Mucosa of descending colon (tissue), 3 donors: ENCODE data around the gene PDGFD. TPM values are rescaled to one million over a fixed set of nuclear protein-coding genes. Genes with fewer than 3 reads are reported as not detected.

ENCODE experiments used
- ATAC-seq: fragments of 200-7000 bp; cut with Tn5 transposase; one replicate; pipeline ENCODE4 v1.9.1; 2020; ENCODE audit warnings: mild to moderate bottlenecking, moderate library complexity
- DNase-seq, 3 donors: peaks; one replicate each; pipeline ENCODE4 v3.0.0-alpha.2; 2020
- H3K36me3 ChIP-seq: fragments of 200-600 bp; one replicate; pipeline ENCODE4 v1.8.0; 2021; ENCODE audit warnings: low read depth, mild to moderate bottlenecking
- H3K4me1 ChIP-seq: fragments of 200-600 bp; one replicate; pipeline ENCODE4 v1.8.0; 2021; ENCODE audit warnings: low read depth, mild to moderate bottlenecking
- H3K4me3 ChIP-seq: fragments of 200-600 bp; one replicate; pipeline ENCODE4 v1.8.0; 2021; ENCODE audit warnings: mild to moderate bottlenecking
- H3K9me3 ChIP-seq: fragments of 200-600 bp; one replicate; pipeline ENCODE4 v1.8.0; 2021; ENCODE audit warnings: mild to moderate bottlenecking
- CTCF ChIP-seq: fragments of 200-600 bp; IDR thresholded peaks from one replicate; pipeline ENCODE4 v1.8.0; 2022; ENCODE audit warnings: antibody characterized with exemption, mild to moderate bottlenecking
- intact Hi-C, 2 donors: fragments of 100-400 bp; cut with DNase I in 1 of 2; cut with micrococcal nuclease in 1 of 2; formaldehyde crosslinking; loops; one replicate each; pipeline versions ENCODE4 v1.11.0 to v1.11.1; 2022; cut with DNase I, micrococcal nuclease
- total RNA-seq, 3 donors: library from RNA; stranded (reverse); fragmentation: NEBNext Ultra II Directional in 2 of 3; extraction: Animal tissue kit (Norgen Biotek cat#: 25700) in 2 of 3; gene quantifications; one replicate each; pipeline versions ENCODE4 v1.2.1 to v1.2.4, GENCODE V29; 2021 to 2023
- donor health status: DM: no; HTN: no; CAD: no; lungs with moderate emphysema.
- donor health status: DM: no; HTN: no; CAD: no.
- donor health status: DM: no; HTN: yes; CAD: no.

The PDGFD gene
- total RNA-seq, 3 donors from 2014 or later: 3.4 to 6.9 (median 5.7) TPM

- DNase-seq: no peak
- no peak overlapping the region for H3K4me3 ChIP-seq
Measured at GRCh38 chr11:104096900-104097299, 67.0 kb downstream of the PDGFD start.

GRCh38 chr11:104095791-104096190 lies 68.2 kb downstream of the PDGFD start:
- no peaks in the 10 kb centered on the region for H3K36me3 ChIP-seq
- H3K4me3 ChIP-seq: no peak overlapping the region
- DNase-seq (no peak), ATAC-seq (no peak)
- no peak for TF ChIP-seq CTCF
- no peaks in the 10 kb centered on the region for H3K4me1 ChIP-seq
- no peaks in the 10 kb centered on the region for H3K9me3 ChIP-seq
- intact Hi-C loops: no loop called here

More at GRCh38 chr11:104096900-104097299, 67.0 kb downstream of the PDGFD start:
- H3K36me3 ChIP-seq: no peaks in the 10 kb centered on the region
- no peak for TF ChIP-seq CTCF
- intact Hi-C loops: no loop called here
- no peaks in the 10 kb centered on the region for H3K4me1 ChIP-seq
- H3K9me3 ChIP-seq: peaks cover 2% of the 10 kb centered on the region
- no peak for ATAC-seq

- DNase-seq: no peak
- TF ChIP-seq CTCF: no peak
- H3K9me3 ChIP-seq: no peaks in the 10 kb centered on the region
- H3K4me3 ChIP-seq: no peak overlapping the region
- no peaks in the 10 kb centered on the region for H3K4me1 ChIP-seq
- intact Hi-C loops: no loop called here
- no peaks in the 10 kb centered on the region for H3K36me3 ChIP-seq
- no peak for ATAC-seq
Measured at GRCh38 chr11:104094576-104094975, 69.4 kb downstream of the PDGFD start.

- H3K4me1 ChIP-seq: no peaks in the 10 kb centered on the region
- no peaks in the 10 kb centered on the region for H3K36me3 ChIP-seq
- ATAC-seq (no peak), DNase-seq (no peak)
- intact Hi-C loops: no loop called here
- no peaks in the 10 kb centered on the region for H3K9me3 ChIP-seq
- H3K4me3 ChIP-seq: no peak overlapping the region
- TF ChIP-seq CTCF: no peak
Measured at GRCh38 chr11:104093426-104094280, 70.3 kb downstream of the PDGFD start.

- intact Hi-C loops: no loop called here
- no peaks in the 10 kb centered on the region for H3K4me1 ChIP-seq
- ATAC-seq: no peak
- no peak for TF ChIP-seq CTCF
- H3K36me3 ChIP-seq: no peaks in the 10 kb centered on the region
- no peak overlapping the region for H3K4me3 ChIP-seq
- no peak for DNase-seq
- H3K9me3 ChIP-seq: no peaks in the 10 kb centered on the region
Measured at GRCh38 chr11:104092744-104093143, 71.2 kb downstream of the PDGFD start.
